SH-SY5Y (cell line): ENCODE results near the gene FBXL12.

Experiments
- GATA2 ChIP-seq: IDR thresholded peaks from 2 replicates; pipeline ENCODE4 v1.6.1; 2011; ENCODE audit warnings: mild to moderate bottlenecking, low read depth, low read length
- GATA3 ChIP-seq: IDR thresholded peaks from 2 replicates; pipeline ENCODE4 v1.6.1; 2011; ENCODE audit warnings: low read depth, mild to moderate bottlenecking, low read length, moderate library complexity

FBXL12 gene

DNA sequence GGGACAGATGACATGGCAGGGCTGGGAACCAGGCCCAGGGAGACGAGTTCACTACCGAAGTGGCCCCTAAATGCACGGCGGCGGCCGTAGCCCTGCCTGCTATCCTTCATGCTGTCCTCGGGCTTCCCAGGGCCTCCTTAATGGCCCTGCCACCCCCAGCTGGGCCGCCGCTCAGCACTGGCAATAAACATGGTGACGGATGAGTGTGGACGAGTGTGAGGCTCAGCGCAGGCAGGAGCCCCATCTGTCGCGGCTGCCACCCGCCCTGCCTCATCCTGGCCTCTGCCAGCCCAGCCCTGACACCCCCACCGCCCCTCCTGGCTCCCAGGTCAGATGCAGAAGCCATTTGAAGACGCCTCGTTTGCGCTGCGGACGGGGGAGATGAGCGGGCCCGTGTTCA is 29.9 kb upstream of the FBXL12 start:
- TF ChIP-seq GATA2: no peak
- no peak for TF ChIP-seq GATA3

DNA sequence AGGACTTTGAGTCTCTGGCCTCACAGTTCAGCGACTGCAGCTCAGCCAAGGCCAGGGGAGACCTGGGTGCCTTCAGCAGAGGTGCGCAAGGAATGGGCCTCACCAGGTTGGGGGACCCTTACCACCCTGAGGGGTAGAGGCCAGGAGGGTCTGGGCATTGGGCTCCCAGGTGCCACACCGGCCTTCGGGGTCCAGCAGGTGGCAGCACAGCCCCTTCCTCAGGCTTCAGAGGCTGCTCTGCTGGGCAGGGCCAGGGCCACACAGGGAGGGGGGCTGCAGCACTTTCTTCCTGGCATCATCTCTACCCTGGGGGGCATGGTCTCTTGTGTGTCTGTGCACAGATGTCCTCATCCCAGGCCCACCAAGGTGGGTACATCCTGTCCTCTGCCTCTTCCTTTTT is 29.2 kb upstream of the FBXL12 start:
- TF ChIP-seq GATA2 (no peak), GATA3 (no peak)

DNA sequence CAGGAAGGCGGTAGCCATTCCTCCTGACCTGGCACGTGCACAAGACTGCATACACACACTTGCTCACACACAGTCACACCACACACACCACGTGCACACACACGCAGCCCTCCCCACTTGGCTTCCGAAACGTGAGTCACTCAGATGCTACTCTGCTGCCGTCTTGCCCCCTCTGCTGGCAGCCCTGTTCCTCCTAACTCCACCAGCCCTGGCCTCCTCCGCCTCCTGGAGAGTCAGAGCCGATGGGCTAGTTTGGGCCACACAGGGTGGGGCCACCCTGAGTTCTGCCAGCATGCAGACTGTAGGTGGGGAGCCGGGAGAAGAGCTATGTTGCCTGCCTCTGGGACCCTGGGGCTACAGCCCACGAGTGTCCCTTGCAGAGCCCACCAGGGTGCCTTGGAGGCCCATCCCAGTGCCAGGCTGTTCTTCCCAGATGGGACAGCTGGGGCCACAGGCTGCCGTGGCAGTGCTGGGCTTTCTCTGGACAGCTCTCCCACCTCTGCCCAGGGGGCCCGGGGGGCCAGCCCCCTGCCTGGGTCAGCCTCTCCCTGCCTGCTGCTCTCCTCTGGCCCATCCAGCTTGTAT is 28.3 kb upstream of the FBXL12 start:
- TF ChIP-seq GATA2 (no peak), GATA3 (no peak)

DNA sequence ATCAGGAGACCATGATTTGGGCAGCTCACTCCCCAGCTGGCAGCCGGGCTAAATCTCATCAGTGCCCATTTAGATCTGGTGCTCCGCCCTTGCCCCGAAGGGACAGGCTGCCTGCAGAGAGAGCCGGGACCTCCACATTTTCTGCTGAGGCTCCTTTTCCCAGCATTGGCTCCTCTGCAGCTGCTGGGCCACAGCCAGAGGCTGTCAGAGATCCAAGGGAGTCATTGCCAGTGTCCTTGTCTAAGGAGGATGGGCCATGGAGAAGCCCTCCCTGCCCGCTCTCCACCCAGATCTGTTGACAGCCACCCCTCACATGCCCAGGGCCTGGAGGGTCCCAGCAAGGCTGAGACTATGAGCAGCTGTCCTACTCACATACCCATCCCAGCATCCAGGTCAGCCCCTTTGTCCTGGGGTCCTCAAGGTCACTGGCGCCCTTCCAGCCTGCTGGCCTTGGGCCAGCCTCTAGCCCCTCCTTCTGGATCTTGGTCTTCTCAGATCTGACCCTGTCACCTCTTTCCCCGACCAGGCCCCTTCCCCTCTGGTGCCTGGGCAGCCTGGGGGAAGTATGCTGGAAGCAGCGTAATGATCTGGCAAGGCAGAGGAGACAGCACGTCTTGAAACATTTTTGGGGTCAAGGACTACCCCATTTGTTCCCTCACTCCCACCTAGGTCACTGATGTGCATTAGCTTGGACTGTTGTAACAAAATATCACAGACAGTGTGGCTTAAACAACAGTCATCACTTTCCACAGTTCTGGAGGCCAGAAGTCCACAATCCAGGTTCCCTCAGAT is 24.2 kb upstream of the FBXL12 start:
- TF ChIP-seq GATA2 (no peak), GATA3 (no peak)

DNA sequence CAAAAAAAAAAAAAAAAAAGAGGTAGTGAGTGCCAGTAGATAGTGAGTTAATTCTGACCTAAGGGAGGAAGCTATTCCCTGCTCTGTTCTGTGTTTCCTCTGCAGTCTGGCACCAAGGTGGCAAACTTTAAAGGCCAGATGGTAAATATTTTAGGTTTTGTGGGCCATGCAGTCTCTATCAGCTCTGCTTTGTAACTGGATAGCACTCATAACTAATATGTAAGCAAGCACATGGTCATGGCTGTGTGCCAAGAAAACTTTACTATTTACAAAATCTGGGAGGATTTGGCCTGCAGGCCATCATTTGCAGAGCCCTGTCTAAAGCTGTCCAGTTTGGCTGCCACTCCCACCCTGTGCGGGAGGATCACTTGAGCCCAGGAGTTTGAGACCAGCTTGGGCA is 20.5 kb upstream of the FBXL12 start:
- TF ChIP-seq GATA3 (no peak), GATA2 (no peak)

DNA sequence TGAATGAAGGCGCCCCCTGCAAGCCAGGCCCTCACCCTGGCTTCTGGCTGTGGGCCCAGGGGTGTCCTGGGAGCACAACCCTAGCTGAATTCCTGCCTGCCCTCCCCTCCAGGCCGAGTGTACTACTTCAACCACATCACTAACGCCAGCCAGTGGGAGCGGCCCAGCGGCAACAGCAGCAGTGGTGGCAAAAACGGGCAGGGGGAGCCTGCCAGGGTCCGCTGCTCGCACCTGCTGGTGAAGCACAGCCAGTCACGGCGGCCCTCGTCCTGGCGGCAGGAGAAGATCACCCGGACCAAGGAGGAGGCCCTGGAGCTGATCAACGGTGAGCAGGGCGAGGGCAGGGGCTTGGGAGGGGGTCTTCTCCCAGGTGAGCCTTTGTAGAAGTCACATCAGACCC is 19.4 kb upstream of the FBXL12 start:
- TF ChIP-seq GATA3 (no peak), GATA2 (no peak)

DNA sequence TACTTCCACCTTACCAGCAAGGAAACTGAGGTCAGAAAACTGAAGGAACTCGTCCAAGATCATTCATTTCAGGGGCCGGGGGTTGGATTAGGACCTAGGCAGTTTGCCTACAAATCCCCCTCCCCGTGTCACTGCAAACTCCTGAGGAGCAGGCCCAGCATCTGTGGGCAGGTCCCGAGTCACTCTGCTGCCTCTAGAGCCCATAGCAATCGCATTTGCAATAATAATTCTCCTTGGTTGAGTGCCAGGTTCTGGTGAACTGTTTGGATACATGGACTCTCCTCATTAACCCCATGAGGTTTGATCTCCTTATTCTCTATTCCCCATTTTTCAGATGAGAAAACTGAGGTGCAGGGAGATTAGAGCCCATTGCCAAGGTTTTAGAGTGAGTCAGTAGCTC is 17.1 kb upstream of the FBXL12 start:
- TF ChIP-seq GATA2 (no peak), GATA3 (no peak)

DNA sequence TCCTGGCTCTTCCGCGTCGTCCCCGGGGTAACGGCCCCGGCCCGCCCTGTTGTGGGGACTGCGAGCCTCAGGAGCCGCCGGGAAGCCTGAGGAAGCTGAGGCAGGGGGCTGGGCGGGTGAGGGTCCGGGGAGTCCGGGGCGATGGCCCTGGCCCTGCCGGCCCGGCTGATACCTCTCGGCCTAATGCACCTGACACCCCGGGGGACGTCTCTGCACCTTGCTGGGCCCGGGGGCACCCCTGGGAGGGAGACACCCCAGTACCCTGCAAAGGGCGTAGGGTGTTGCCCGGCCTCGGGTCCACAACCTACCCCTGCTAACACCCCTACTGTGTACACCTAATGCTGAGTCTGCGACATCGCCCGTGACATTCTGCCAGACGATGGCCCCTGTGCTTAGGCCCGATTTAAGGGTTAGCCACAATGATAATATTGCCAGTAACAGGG is 16.6 kb upstream of the FBXL12 start:
- no peak for TF ChIP-seq GATA3
- no peak for TF ChIP-seq GATA2

DNA sequence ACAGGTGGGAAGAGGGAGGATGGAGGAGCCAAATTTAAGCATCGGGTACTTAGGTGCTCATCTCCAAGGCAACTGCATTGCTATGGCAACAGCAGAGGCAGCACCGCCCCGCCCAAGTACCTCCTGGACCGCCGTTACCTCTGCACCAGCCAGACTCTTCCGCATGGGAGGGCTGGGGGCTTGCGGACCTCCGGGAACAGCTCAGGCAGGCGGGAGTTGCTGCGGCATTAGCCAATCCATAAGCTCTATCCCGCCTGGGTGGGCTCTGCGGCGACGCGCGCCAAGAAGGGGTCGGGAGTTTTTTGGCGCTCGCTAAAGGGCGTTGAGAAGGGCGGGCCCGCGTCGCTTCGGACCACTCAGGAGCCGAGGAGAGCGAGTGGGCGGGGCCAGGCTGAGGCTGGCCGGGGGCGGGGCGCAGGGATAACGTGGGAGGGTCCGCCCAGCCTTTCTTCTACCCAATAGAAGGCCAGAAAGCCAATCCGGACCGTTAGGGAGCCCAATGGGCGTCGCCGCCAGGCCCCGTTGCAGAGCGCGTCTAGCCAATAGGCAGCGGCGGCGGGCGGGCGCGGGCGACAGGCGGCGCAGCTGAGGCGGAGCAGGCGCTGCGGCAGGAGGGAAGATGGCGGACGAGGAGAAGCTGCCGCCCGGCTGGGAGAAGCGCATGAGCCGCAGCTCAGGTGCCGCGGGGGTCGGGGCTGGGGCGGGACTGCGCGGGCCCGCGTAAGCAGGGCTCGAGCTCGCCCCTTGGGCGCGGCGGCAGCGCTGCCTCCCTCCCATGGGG is 16.0 kb upstream of the FBXL12 start, which contains the start of gene PIN1:
Gene PIN1, plus strand, starts transcription at position 593 of the 781 bp plus-strand sequence. Its CDS starts 27 bp downstream, at position 620.
- TF ChIP-seq GATA3: no peak
- TF ChIP-seq GATA2: no peak

DNA sequence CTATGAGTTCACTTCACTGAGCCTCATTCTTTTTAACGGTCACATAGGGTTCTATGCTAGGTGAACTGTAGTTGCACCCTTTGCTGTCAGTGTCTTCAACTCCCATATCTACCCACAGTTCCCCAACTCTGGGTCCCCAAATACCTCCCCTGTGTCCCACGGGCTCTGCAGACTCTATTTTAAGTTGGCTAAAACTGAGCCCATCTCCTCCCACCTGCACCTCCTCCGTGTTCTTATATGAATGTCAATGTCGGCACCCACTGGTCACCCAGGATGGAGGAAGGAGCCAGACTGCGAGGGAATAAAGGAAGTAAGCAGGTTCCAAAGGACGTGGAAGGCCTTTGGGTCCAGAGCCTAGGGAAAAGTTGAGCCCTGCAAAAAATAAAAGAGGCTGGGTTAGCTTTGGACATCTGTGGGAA is 15.4 kb upstream of the FBXL12 start:
- TF ChIP-seq GATA2: no peak
- no peak for TF ChIP-seq GATA3

DNA sequence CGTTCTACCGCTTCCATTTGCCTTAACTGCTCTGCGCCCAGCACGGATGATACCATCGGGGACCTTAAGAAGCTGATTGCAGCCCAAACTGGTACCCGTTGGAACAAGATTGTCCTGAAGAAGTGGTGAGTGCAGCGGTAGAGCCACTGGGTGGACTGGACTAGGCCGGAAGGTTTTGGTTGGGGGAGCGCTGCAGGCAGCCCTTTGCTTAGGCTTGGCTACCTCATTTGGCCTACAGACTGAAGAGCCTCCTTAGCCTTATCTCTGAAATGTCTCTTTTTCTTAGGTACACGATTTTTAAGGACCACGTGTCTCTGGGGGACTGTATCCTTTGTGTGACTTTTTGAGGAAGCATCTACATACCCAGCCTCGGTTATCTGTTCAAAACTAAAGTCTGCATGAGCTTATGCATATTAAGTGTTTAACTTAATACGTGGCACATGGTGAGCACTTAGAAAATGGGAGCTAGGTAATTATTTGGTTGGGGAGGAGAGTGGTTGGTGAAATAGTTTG is 9.7 kb upstream of the FBXL12 start:
- no peak for TF ChIP-seq GATA3
- no peak for TF ChIP-seq GATA2

DNA sequence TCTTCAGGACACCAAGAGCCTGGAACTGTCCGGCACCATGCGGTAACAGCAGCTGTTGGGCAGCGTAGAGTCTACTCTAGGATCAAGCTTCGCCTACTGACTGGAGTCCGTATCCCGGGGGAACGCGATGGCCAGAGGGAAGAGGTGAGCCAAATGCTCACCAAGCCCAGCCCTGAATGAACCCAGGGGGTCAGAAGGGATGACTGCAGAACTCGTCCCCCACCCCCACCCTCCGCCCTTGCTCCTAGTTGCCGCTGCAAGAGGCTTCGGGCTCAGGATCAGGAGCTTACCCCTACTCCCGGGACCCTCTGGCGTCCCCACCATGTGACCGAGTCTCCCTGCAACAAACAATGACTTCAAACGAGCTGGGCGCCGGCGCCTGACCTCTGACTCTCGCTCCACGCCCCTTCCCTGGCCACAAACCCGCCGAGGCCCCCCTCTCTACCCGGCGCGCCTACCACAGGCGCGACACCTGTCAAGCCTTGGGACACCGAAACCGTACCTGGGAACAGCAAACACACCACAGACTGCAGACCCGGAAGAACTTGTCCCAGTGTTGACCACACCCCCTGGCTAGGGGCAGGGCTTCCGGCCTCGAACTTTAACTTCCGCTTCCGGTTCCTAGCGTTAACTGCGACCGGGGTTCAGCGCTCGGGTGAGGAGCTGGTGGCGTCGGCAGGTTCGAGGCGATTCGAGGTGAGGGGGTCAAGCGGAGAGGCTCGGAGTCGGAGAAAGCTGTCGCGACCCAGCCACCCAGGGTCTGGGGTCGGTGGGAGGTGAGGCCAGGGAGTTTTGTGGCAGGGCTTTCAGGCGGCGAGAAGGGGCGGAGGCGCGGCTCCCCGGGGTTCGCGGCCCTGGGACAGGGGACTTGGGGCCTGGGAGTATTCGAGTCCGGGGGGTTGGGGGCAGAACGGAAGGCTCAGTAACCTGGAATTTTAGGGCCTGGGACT is 8.7 kb upstream of the FBXL12 start, which contains the start of gene UBL5:
Gene UBL5, plus strand, starts transcription at position 630 of the 950 bp plus-strand sequence. CDS start 420 bp downstream, outside the sequence.
- TF ChIP-seq GATA2 (no peak; the same call in 1 of the 2 replicates), GATA3 (no peak)

DNA sequence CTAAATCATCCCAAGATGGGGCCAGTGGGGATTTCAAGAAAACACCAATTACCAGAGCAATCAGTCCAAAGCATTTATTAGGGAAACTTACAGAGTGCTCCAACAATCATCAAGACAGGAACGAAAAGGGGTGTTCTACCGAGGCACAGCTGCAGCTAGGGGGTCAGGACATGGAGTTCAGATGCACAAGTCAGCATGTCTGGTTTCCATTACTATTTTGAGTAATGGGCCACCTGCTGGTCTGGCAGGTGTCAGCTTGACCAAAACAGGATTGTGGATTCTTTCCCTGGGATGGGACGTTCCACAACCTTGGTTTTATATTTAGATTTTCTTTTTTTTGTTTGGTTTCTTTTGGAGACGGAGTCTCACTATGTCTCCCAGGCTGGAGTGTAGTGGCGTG is 4.9 kb upstream of the FBXL12 start:
- no peak for TF ChIP-seq GATA2
- no peak for TF ChIP-seq GATA3
